ENCODE data around the gene ATP6V0E2.
"Not testable (repeated sequence)": the region's sequence is repeated elsewhere in the genome, so short reads cannot be mapped to it uniquely, and the experiment has no call there.

The ATP6V0E2 gene

GRCh38 chr7:149885191-149886017, 11.6 kb downstream of the ATP6V0E2 start:
- H3K4me3 ChIP-seq (ENCODE audit: control insufficient read depth, low read depth, low read length), result no peak overlapping the region
- TF ChIP-seq, protein P1, sequence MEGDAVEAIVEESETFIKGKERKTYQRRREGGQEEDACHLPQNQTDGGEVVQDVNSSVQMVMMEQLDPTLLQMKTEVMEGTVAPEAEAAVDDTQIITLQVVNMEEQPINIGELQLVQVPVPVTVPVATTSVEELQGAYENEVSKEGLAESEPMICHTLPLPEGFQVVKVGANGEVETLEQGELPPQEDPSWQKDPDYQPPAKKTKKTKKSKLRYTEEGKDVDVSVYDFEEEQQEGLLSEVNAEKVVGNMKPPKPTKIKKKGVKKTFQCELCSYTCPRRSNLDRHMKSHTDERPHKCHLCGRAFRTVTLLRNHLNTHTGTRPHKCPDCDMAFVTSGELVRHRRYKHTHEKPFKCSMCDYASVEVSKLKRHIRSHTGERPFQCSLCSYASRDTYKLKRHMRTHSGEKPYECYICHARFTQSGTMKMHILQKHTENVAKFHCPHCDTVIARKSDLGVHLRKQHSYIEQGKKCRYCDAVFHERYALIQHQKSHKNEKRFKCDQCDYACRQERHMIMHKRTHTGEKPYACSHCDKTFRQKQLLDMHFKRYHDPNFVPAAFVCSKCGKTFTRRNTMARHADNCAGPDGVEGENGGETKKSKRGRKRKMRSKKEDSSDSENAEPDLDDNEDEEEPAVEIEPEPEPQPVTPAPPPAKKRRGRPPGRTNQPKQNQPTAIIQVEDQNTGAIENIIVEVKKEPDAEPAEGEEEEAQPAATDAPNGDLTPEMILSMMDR (IDR thresholded peaks at IDR 0.05; ENCODE audit: control insufficient read depth, insufficient read depth, low read depth, low read length, missing control alignments), result no peak
- DNase-seq (ENCODE audit: low read depth), result no peak

GRCh38 chr7:149886018-149886415, 12.2 kb downstream of the ATP6V0E2 start:
- H3K4me3 ChIP-seq (ENCODE audit: control insufficient read depth, low read depth, low read length), result no peak overlapping the region
- TF ChIP-seq, protein P1 (IDR thresholded peaks at IDR 0.05; ENCODE audit: control insufficient read depth, insufficient read depth, low read depth, low read length, missing control alignments), result no peak
- DNase-seq (ENCODE audit: low read depth), result no peak

- TF ChIP-seq, protein P1 (IDR thresholded peaks at IDR 0.05; ENCODE audit: control insufficient read depth, insufficient read depth, low read depth, low read length, missing control alignments), result no peak
- no peak for DNase-seq (ENCODE audit: low read depth)
- H3K4me3 ChIP-seq (ENCODE audit: control insufficient read depth, low read depth, low read length), result no peak overlapping the region
These were observed 13.5 kb downstream of the ATP6V0E2 start for GRCh38 chr7:149887311-149887710.

DNA sequence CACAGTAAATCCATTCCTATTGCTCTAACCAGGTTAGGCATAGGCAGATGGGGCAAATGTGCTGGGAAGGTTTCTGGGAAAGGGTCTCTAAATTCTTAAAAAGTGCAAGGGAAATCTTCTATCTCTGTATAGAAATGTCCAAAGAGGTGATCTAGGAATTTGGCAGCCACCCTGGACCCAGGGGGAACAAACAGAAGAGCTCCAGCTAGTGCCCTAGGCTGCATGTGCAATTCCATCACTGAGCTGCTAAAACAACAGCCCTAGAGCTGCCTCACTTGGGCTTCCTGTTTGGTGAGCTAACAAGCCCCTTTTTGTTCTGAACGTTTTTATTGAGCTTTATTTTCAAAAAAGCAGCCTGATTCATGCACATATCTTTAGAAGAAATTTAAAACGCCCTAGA, 16.9 kb downstream of the ATP6V0E2 start:
- H3K4me3 ChIP-seq (ENCODE audit: control insufficient read depth, low read depth, low read length); DNase-seq (ENCODE audit: low read depth): not testable (repeated sequence)

GRCh38 chr7:149894957-149895356, 21.2 kb downstream of the ATP6V0E2 start:
- not testable (repeated sequence) for H3K4me3 ChIP-seq (ENCODE audit: control insufficient read depth, low read depth, low read length)

DNA sequence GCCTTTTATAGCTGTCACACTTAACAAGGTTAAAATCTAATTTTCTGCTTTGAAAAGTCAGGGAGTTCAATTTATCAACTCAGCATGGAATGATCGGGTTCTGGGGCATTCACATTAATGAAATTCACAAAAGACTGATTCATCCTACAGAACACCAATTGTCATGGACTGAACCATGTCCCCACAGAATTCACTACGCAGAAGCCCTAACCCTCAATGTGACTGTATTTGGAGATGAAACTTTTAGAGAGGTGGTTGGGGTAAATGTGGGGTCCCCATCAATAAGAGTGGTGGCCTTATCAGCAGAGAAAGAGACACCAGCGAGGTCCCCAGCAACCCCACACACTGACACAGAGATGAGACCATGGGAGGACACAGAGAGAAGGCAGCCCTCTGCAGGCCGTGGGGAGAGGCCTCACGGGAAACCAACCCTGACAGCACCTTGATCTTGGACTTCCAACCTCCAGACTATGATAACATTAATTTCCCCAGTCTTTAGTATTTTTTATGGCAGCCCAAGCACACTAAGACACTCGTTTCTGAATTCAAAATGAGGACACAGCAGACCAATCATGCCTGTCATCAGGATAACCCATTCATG, 34.1 kb downstream of the ATP6V0E2 start:
- H3K4me3 ChIP-seq (ENCODE audit: control insufficient read depth, low read depth, low read length), result not testable (repeated sequence)

More at GRCh38 chr7:149894957-149895356, 21.2 kb downstream of the ATP6V0E2 start:
- DNase-seq (ENCODE audit: low read depth), result not testable (repeated sequence)

GRCh38 chr7:149910219-149910618, 36.5 kb downstream of the ATP6V0E2 start:
- not testable (repeated sequence) for H3K4me3 ChIP-seq (ENCODE audit: control insufficient read depth, low read depth, low read length); DNase-seq (ENCODE audit: low read depth)

More for the DNA sequence above, 34.1 kb downstream of the ATP6V0E2 start:
- not testable (repeated sequence) for DNase-seq (ENCODE audit: low read depth)

GRCh38 chr7:149912126-149912525, 38.4 kb downstream of the ATP6V0E2 start:
- DNase-seq (ENCODE audit: low read depth); H3K4me3 ChIP-seq (ENCODE audit: control insufficient read depth, low read depth, low read length): not testable (repeated sequence)

DNA sequence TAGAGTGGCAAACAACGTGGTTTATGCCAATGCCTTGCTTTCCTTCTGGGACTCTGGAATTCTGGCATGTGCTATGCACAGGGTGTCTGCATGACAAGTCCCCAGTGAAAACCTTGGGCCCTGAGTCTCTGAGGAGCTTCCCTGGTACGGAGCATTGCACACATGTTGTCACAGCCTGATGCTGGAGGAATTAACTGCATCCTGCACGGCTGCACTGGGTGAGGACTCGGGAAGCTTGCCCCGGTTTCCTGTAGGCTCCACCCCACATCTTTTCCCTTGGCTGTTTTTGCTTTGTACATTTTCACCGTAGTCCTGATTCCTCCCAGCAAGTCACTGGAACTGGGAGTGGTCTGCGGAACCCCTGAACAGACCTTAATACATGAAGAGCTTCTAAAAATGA, 52.6 kb downstream of the ATP6V0E2 start:
- DNase-seq (ENCODE audit: low read depth); H3K4me3 ChIP-seq (ENCODE audit: control insufficient read depth, low read depth, low read length): not testable (repeated sequence)

Data from AG09309 (cell line).